Measurements from ENCODE around the gene KRT77.

DNA sequence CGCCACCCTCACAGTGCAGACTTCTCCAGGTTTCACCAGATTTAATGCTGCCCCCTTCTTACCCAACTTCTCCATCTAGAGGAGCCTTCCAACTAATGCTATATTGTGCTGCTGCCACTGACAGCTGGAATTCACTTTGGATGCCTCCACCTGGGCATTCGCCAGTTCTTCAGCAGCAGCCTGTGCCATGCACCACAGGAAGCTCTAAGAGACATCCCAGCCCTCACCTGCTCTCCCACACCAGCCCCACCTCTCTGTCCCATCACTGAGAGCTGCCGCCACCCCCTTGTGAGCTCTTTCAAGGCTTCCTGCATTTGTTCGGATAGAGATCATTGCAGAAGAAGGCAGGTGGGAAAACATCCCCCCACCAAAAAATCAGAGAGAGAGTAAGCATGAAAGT, 46.7 kb downstream of the KRT77 start:
- TF ChIP-seq, protein P1, sequence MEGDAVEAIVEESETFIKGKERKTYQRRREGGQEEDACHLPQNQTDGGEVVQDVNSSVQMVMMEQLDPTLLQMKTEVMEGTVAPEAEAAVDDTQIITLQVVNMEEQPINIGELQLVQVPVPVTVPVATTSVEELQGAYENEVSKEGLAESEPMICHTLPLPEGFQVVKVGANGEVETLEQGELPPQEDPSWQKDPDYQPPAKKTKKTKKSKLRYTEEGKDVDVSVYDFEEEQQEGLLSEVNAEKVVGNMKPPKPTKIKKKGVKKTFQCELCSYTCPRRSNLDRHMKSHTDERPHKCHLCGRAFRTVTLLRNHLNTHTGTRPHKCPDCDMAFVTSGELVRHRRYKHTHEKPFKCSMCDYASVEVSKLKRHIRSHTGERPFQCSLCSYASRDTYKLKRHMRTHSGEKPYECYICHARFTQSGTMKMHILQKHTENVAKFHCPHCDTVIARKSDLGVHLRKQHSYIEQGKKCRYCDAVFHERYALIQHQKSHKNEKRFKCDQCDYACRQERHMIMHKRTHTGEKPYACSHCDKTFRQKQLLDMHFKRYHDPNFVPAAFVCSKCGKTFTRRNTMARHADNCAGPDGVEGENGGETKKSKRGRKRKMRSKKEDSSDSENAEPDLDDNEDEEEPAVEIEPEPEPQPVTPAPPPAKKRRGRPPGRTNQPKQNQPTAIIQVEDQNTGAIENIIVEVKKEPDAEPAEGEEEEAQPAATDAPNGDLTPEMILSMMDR (IDR thresholded peaks at IDR 0.05 in 2 of 3, conservative IDR thresholded peaks at IDR 0.05 in 1 of 3; ENCODE audit: control insufficient read depth in 2 of 3, extremely low read depth in 1 of 3, insufficient read depth in 1 of 3, low read depth in 3 of 3, low read length in 3 of 3) = no peak
- TF ChIP-seq, protein P2, sequence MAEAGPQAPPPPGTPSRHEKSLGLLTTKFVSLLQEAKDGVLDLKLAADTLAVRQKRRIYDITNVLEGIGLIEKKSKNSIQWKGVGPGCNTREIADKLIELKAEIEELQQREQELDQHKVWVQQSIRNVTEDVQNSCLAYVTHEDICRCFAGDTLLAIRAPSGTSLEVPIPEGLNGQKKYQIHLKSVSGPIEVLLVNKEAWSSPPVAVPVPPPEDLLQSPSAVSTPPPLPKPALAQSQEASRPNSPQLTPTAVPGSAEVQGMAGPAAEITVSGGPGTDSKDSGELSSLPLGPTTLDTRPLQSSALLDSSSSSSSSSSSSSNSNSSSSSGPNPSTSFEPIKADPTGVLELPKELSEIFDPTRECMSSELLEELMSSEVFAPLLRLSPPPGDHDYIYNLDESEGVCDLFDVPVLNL (IDR thresholded peaks at IDR 0.05; ENCODE audit: low read depth, low read length) = no peak
- TF ChIP-seq CBX3 (IDR thresholded peaks at IDR 0.05; ENCODE audit: borderline replicate concordance, low read depth) = no peak
- TF ChIP-seq ESRRA (IDR thresholded peaks at IDR 0.05; ENCODE audit: low read length) = no peak
- TF ChIP-seq, protein P3, sequence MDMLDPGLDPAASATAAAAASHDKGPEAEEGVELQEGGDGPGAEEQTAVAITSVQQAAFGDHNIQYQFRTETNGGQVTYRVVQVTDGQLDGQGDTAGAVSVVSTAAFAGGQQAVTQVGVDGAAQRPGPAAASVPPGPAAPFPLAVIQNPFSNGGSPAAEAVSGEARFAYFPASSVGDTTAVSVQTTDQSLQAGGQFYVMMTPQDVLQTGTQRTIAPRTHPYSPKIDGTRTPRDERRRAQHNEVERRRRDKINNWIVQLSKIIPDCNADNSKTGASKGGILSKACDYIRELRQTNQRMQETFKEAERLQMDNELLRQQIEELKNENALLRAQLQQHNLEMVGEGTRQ (IDR thresholded peaks at IDR 0.05; ENCODE audit: borderline replicate concordance, low read depth, low read length) = no peak
- TF ChIP-seq EP300 (IDR thresholded peaks at IDR 0.05; ENCODE audit: borderline replicate concordance in 1 of 2, control insufficient read depth in 1 of 2, low read depth in 2 of 2, low read length in 2 of 2) = no peak
- no peak for TF ChIP-seq ZNF384 (IDR thresholded peaks at IDR 0.05; ENCODE audit: borderline replicate concordance, low read depth, low read length)
- TF ChIP-seq YY1 (IDR thresholded peaks at IDR 0.05; ENCODE audit: low read depth, low read length) = no peak
- no peak for TF ChIP-seq NFYB (IDR thresholded peaks at IDR 0.05; ENCODE audit: insufficient read depth, low read depth, low read length)
- TF ChIP-seq TAF1 (IDR thresholded peaks at IDR 0.05; ENCODE audit: borderline replicate concordance, low read depth, low read length) = no peak
- TF ChIP-seq POLR2A (IDR thresholded peaks at IDR 0.05; ENCODE audit: low read depth, low read length) = no peak
- TF ChIP-seq ATF7 (IDR thresholded peaks at IDR 0.05; ENCODE audit: low read depth) = no peak
- no peak for TF ChIP-seq CREM (IDR thresholded peaks at IDR 0.05; ENCODE audit: low read depth)

All from GM12878 (cell line).